ENCODE data around the gene TYW3.

GRCh38 chr1:74684301-74684700 lies 48.7 kb upstream of the TYW3 start:
- TF ChIP-seq, protein P1, sequence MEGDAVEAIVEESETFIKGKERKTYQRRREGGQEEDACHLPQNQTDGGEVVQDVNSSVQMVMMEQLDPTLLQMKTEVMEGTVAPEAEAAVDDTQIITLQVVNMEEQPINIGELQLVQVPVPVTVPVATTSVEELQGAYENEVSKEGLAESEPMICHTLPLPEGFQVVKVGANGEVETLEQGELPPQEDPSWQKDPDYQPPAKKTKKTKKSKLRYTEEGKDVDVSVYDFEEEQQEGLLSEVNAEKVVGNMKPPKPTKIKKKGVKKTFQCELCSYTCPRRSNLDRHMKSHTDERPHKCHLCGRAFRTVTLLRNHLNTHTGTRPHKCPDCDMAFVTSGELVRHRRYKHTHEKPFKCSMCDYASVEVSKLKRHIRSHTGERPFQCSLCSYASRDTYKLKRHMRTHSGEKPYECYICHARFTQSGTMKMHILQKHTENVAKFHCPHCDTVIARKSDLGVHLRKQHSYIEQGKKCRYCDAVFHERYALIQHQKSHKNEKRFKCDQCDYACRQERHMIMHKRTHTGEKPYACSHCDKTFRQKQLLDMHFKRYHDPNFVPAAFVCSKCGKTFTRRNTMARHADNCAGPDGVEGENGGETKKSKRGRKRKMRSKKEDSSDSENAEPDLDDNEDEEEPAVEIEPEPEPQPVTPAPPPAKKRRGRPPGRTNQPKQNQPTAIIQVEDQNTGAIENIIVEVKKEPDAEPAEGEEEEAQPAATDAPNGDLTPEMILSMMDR (conservative IDR thresholded peaks at IDR 0.05; ENCODE audit: low read length) = no peak
- TF ChIP-seq EZH2phosphoT487 (IDR thresholded peaks at IDR 0.05; ENCODE audit: borderline replicate concordance, low read depth, low read length) = no peak

Measured in OCI-LY7 (cell line).